Measurements from ENCODE around the gene TUBG1. TPM values are rescaled to one million over a fixed set of nuclear protein-coding genes. Genes with fewer than 3 reads are reported as not detected.

TUBG1 gene
- polyA plus RNA-seq, 1 of the 3 experiments (the other 2 are of a cell fraction) = 145 TPM

- TF ChIP-seq CTCF (IDR thresholded peaks at IDR 0.05) (no peak; the same call in 1 of the 2 replicates), MAX (IDR thresholded peaks at IDR 0.05; ENCODE audit: low read depth) (peak; percentile 70; the same call in 1 of the 2 replicates), FOXJ3 (CRISPR knock-in tag; IDR thresholded peaks at IDR 0.05) (no peak), FOXM1 (IDR thresholded peaks at IDR 0.05; ENCODE audit: low read depth) (no peak), RAD21 (IDR thresholded peaks at IDR 0.05; ENCODE audit: low read length) (no peak), USF1 (IDR thresholded peaks at IDR 0.05; ENCODE audit: borderline replicate concordance, low read depth) (peak; percentile 99), SMC3 (IDR thresholded peaks at IDR 0.05; ENCODE audit: low read depth, low read length) (no peak), CHD2 (IDR thresholded peaks at IDR 0.05; ENCODE audit: low read length, partially characterized antibody) (no peak), NFIC (IDR thresholded peaks at IDR 0.05; ENCODE audit: borderline replicate concordance) (peak; percentile 90), ZBTB33 (IDR thresholded peaks at IDR 0.05; ENCODE audit: borderline replicate concordance, low read depth) (0 out of 2 replicates have a peak, but pooled peaks have one; percentile 14), TAF1 (IDR thresholded peaks at IDR 0.05; ENCODE audit: borderline replicate concordance, low read depth, low read length) (peak; percentile 65; the same call in 1 of the 2 replicates), TEAD4 (IDR thresholded peaks at IDR 0.05; ENCODE audit: borderline replicate concordance, insufficient read depth) (no peak), YY1 (IDR thresholded peaks at IDR 0.05; ENCODE audit: low read depth) (no peak), NRF1 (IDR thresholded peaks at IDR 0.05; ENCODE audit: low read depth, low read length) (peak; percentile 86), JUND (IDR thresholded peaks at IDR 0.05) (no peak), FOSL2 (IDR thresholded peaks at IDR 0.05; ENCODE audit: borderline replicate concordance, low read depth) (no peak), POLR2AphosphoS5 (IDR thresholded peaks at IDR 0.05; ENCODE audit: low read depth, low read length) (peak; percentile 74), RXRA (IDR thresholded peaks at IDR 0.05; ENCODE audit: borderline replicate concordance, low read depth) (no peak), GABPA (IDR thresholded peaks at IDR 0.05; ENCODE audit: low read depth) (peak; percentile 72), EP300 (IDR thresholded peaks at IDR 0.05; ENCODE audit: borderline replicate concordance in 1 of 2, low read depth in 1 of 2, low read length in 1 of 2) (no peak)
Measured at GRCh38 chr17:42566883-42567573, 42.5 kb upstream of the TUBG1 start, which contains the start of gene MLX (continued).

All from SK-N-SH (cell line).